C4-2B (cell line): ENCODE results near the gene SNAPIN.
A peak's percentile ranks its signal among the peaks of the same experiment; 100 is the strongest.

Experiments used
- H3K27ac ChIP-seq: fragments of 450-650 bp; 2 replicates; pipeline ENCODE4 v1.5.1; 2017
- ZFX ChIP-seq: fragments of 450-650 bp; IDR thresholded peaks from 2 replicates; pipeline ENCODE4 v1.6.1; 2017
- TF ChIP-seq, protein P1 (sequence below): fragments of 450-650 bp; conservative IDR thresholded peaks from 2 replicates; pipeline ENCODE4 v1.5.1; 2017; ENCODE audit warnings: mild to moderate bottlenecking

Gene SNAPIN

DNA sequence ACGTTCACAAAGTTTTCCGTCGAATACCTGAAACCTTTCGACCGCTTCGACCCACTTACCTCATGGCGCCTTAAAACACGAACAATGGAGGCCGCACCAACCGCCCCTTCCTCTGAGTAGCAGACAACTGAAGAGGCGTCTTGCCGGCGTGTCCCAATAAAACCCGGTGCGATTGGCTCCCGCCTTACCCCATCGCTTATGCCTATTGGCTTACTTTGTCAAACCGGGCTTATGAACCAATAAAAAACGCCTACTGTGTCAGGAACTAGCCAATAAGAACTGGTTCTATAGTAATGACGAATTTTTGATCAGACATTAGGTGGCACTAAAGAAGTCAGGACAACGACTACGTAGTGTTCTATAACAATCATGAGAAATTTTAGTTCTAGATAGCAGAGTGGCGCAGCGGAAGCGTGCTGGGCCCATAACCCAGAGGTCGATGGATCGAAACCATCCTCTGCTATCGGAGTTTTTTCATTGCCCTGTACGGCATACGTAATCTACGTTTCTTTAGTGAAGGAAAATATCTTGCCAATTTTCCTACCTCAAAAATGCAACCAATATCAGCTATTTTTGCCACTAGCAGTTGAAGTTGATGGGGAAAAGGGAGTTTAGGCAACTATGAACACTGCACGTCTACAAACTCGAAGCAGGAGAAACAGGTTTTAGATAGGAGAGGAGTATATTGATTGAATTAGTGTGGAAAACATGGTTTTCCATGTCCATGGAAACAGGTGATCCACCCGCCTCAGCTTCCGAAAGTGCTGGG, 12.5 kb downstream of the SNAPIN start, which contains the start of gene ILF2:
Gene ILF2 (minus strand): TSS at position 135 of the 769 bp plus-strand sequence. CDS start 71 bp downstream, at position 64.
- TF ChIP-seq, protein P1, sequence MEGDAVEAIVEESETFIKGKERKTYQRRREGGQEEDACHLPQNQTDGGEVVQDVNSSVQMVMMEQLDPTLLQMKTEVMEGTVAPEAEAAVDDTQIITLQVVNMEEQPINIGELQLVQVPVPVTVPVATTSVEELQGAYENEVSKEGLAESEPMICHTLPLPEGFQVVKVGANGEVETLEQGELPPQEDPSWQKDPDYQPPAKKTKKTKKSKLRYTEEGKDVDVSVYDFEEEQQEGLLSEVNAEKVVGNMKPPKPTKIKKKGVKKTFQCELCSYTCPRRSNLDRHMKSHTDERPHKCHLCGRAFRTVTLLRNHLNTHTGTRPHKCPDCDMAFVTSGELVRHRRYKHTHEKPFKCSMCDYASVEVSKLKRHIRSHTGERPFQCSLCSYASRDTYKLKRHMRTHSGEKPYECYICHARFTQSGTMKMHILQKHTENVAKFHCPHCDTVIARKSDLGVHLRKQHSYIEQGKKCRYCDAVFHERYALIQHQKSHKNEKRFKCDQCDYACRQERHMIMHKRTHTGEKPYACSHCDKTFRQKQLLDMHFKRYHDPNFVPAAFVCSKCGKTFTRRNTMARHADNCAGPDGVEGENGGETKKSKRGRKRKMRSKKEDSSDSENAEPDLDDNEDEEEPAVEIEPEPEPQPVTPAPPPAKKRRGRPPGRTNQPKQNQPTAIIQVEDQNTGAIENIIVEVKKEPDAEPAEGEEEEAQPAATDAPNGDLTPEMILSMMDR = no peak; the same call in 1 of the 2 replicates
- TF ChIP-seq ZFX = no peak
- peak within 1 kb of the TSS; percentile 81 for H3K27ac ChIP-seq

DNA sequence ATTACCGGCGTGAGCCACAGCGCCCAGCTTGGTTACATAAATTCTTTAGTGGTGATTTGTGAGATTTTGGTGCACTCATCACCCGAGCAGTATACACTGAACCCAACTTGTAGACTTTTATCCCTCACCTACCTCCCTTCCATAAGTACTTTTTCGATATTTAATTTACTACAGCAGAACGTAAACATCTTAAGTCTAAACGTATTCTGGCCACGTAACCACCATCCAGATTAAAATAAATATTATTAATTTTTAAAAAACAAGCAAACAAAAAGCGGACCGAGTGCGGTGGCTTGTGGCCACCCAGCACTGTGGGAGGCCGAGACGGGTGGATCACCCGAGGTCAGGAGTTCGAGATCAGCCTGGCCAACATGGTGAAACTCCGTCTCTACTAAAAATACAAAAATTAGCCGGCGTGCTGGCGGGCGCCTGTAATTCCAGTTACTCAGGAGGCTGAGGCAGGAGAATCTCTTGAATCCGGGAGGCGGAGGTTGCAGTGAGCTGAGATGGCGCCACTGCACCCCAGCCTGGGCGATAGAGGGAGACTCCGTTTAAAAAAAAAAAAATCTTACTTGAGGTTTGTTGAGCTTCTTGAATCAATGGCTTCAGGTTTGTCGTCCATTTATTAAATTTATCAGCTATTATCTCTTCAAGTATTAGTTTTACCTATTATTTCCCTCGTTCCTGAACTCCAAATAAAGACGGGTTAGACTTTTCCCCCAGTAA, 13.3 kb downstream of the SNAPIN start:
- TF ChIP-seq, protein P1 = peak; percentile 17
- peak overlapping the region; percentile 53 for H3K27ac ChIP-seq

DNA sequence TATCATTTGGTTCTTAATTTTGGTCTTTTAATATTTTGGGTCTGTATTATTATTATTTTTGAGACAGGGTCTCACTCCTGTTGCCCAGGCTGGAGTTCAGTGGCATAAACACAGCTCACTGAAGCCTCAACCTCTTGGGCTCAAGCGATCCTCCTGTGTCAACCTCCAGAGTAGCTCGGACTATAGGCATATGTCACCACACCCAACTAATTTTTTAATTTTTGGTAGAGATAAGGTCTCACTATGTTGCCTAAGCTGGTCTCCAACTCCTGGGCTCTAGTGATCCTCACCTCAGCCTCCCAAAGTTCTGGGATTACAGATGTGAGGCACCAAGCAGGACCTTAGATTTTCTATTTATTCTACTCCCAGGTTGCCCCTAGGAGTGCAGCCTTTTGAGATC, 15.0 kb downstream of the SNAPIN start:
- no peak overlapping the region for H3K27ac ChIP-seq

DNA sequence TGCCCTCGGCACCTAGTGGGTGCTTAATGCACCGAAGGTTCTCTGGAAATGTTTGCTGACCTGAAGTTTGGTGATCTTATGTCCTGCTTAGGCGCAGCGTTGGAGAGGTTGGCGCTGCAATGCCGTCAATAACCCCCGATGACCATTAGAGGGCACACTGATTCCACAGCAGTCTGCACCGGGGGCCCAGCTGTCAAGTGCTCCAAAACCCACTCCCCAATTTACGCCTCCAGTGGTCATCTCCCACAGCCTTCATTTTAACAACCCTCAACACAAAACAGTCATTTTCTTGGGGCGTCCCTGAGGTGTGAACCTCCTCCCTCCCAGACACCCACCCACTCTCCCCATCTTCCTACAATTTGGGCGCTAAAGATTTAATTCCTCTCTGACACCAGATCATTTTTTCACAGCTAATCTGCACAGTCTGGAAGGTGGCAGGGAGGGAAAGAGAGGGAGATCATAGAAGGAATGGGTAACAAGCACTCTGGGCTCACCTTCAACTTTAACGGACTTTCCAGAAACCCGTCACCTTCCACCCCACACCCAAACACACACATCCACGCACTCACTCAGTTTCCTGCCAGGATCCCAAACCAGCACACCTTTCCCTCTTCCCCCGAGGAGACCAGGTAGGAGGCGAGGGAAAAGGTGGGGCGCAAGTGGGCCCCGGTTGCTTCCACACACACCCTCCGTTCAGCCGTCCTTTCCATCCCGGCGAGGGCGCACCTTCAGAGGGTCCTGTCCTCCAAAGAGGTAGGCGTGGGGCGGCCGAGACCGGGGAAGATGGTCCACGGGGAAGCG, 19.4 kb downstream of the SNAPIN start:
- no peak for TF ChIP-seq ZFX
- TF ChIP-seq, protein P1 = peak; percentile 97
- no peak overlapping the region for H3K27ac ChIP-seq

More for the DNA sequence above, 15.0 kb downstream of the SNAPIN start:
- TF ChIP-seq, protein P1 = no peak
- no peak for TF ChIP-seq ZFX

DNA sequence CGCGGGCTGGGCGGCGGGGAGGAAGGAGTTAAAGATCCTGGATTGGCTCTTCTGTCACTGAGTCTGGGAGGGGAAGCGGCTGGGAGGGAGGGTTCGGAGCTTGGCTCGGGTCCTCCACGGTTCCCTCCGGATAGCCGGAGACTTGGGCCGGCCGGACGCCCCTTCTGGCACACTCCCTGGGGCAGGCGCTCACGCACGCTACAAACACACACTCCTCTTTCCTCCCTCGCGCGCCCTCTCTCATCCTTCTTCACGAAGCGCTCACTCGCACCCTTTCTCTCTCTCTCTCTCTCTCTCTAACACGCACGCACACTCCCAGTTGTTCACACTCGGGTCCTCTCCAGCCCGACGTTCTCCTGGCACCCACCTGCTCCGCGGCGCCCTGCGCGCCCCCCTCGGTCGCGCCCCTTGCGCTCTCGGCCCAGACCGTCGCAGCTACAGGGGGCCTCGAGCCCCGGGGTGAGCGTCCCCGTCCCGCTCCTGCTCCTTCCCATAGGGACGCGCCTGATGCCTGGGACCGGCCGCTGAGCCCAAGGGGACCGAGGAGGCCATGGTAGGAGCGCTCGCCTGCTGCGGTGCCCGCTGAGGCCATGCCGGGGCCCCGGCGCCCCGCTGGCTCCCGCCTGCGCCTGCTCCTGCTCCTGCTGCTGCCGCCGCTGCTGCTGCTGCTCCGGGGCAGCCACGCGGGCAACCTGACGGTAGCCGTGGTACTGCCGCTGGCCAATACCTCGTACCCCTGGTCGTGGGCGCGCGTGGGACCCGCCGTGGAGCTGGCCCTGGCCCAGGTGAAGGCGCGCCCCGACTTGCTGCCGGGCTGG, 20.2 kb downstream of the SNAPIN start, which contains the start of gene NPR1:
Gene NPR1 (plus strand): TSS at position 170 of the 818 bp plus-strand sequence. CDS start 421 bp downstream, at position 591.
- TF ChIP-seq, protein P1 = no peak
- no peak for TF ChIP-seq ZFX
- H3K27ac ChIP-seq = no peak within 1 kb of the TSS

DNA sequence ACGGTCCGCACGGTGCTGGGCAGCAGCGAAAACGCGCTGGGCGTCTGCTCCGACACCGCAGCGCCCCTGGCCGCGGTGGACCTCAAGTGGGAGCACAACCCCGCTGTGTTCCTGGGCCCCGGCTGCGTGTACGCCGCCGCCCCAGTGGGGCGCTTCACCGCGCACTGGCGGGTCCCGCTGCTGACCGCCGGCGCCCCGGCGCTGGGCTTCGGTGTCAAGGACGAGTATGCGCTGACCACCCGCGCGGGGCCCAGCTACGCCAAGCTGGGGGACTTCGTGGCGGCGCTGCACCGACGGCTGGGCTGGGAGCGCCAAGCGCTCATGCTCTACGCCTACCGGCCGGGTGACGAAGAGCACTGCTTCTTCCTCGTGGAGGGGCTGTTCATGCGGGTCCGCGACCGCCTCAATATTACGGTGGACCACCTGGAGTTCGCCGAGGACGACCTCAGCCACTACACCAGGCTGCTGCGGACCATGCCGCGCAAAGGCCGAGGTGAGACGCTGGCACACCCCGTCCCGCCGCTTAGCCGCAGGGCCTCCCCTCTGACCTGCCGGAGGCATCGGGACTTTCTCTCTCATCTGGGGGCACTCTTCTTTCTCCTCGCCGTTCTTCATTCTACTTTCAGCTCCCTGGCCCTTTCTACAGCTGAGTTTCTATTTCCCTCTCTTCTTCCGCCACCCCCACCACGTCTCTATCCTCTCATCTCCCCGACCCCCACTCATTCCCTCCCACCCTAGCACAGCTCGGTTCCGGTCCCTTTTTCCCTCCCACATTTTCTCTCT, 21.0 kb downstream of the SNAPIN start:
- TF ChIP-seq, protein P1 = no peak
- no peak for TF ChIP-seq ZFX
- no peak overlapping the region for H3K27ac ChIP-seq
